Measurements from ENCODE around the gene ZNF532.

DNA sequence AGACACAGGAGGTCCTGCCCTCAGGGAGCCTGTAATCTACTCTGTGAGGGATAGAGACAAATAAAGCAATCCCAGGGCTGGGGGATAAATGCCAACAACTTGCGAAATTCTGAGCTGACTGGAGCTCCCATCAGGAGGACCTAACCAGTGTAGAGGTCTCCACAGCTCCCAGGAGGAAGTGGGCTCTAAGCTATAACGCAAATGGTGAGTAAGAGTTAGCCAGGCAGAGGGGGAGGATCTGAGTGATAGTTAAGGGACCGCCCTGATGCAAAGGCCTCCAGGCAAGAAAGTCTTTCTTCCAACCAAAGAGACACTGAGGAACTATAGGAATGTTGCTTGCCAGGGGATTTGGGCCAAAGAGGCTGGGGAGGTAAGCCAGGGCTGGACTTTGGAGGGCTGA is 16.0 kb upstream of the ZNF532 start:
- TF ChIP-seq CTCF (IDR thresholded peaks at IDR 0.05), result no peak
- TF ChIP-seq POLR2A (IDR thresholded peaks at IDR 0.05), result no peak
- no peak for TF ChIP-seq POLR2AphosphoS5 (IDR thresholded peaks at IDR 0.05)
